Measurements from ENCODE around the gene GRXCR2. TPM values are rescaled to one million over a fixed set of nuclear protein-coding genes. Genes with fewer than 3 reads are reported as not detected.

GRXCR2 gene
- polyA plus RNA-seq, 1 donor from 2014 or later = not detected

- H3K4me2 ChIP-seq (ENCODE audit: low read length) = no peak overlapping the region
- TF ChIP-seq CTCF (IDR thresholded peaks at IDR 0.05; ENCODE audit: poor library complexity, severe bottlenecking) (no peak), RAD21 (conservative IDR thresholded peaks at IDR 0.05) (no peak), POLR2AphosphoS5 (IDR thresholded peaks at IDR 0.05) (no peak), TAF1 (IDR thresholded peaks at IDR 0.05; ENCODE audit: low read depth) (no peak), MXI1 (conservative IDR thresholded peaks at IDR 0.05; ENCODE audit: poor library complexity, severe bottlenecking) (no peak), EP300 (conservative IDR thresholded peaks at IDR 0.05; ENCODE audit: poor library complexity, severe bottlenecking) (no peak), REST (IDR thresholded peaks at IDR 0.05; ENCODE audit: borderline replicate concordance) (no peak), EZH2 (IDR thresholded peaks at IDR 0.05; ENCODE audit: borderline replicate concordance, insufficient read depth, low read length, poor library complexity, severe bottlenecking) (no peak), SMC3 (conservative IDR thresholded peaks at IDR 0.05; ENCODE audit: poor library complexity) (no peak)
- no peaks in the 10 kb centered on the region for H3K79me2 ChIP-seq (replicated peaks; ENCODE audit: insufficient read depth, low read length)
- no peak overlapping the region for H3K27ac ChIP-seq (ENCODE audit: low read length)
- no peaks in the 10 kb centered on the region for H3K36me3 ChIP-seq (ENCODE audit: insufficient read depth, low read length)
- no peaks in the 10 kb centered on the region for H3K27me3 ChIP-seq (ENCODE audit: insufficient read depth, low read depth, low read length)
- H3K9me3 ChIP-seq (ENCODE audit: low read length) = no peaks in the 10 kb centered on the region
- H3K4me3 ChIP-seq (ENCODE audit: low read length) = no peak overlapping the region
- H2AFZ ChIP-seq (ENCODE audit: low read depth, low read length) = no peak overlapping the region
- H4K20me1 ChIP-seq (ENCODE audit: insufficient read depth) = no peaks in the 10 kb centered on the region
- H3K9me2 ChIP-seq (ENCODE audit: insufficient read depth, low read length) = no peaks in the 10 kb centered on the region
- H3K9ac ChIP-seq (ENCODE audit: low read length) = no peak overlapping the region
- no peaks in the 10 kb centered on the region for H3F3A ChIP-seq (ENCODE audit: insufficient read depth, low read length, poor library complexity, severe bottlenecking)
Observed at GRCh38 chr5:145841299-145841698, 31.5 kb downstream of the GRXCR2 start.

GRCh38 chr5:145840458-145841132 is 32.2 kb downstream of the GRXCR2 start:
- Histone ChIP-seq H3K9me3 (ENCODE audit: low read length) (no peaks in the 10 kb centered on the region), H3K9ac (ENCODE audit: low read length) (no peak overlapping the region), H3K79me2 (replicated peaks; ENCODE audit: insufficient read depth, low read length) (no peaks in the 10 kb centered on the region), H3K4me2 (ENCODE audit: low read length) (no peak overlapping the region), H3F3A (ENCODE audit: insufficient read depth, low read length, poor library complexity, severe bottlenecking) (no peaks in the 10 kb centered on the region), H3K27ac (ENCODE audit: low read length) (no peak overlapping the region), H3K4me3 (ENCODE audit: low read length) (no peak overlapping the region), H3K36me3 (ENCODE audit: insufficient read depth, low read length) (no peaks in the 10 kb centered on the region), H2AFZ (ENCODE audit: low read depth, low read length) (no peak overlapping the region), H3K27me3 (ENCODE audit: insufficient read depth, low read depth, low read length) (peaks cover 3% of the 10 kb centered on the region), H3K9me2 (ENCODE audit: insufficient read depth, low read length) (no peaks in the 10 kb centered on the region), H4K20me1 (ENCODE audit: insufficient read depth) (no peaks in the 10 kb centered on the region)
- TF ChIP-seq EZH2 (IDR thresholded peaks at IDR 0.05; ENCODE audit: borderline replicate concordance, insufficient read depth, low read length, poor library complexity, severe bottlenecking) (no peak), POLR2AphosphoS5 (IDR thresholded peaks at IDR 0.05) (no peak), REST (IDR thresholded peaks at IDR 0.05; ENCODE audit: borderline replicate concordance) (no peak), SMC3 (conservative IDR thresholded peaks at IDR 0.05; ENCODE audit: poor library complexity) (no peak), EP300 (conservative IDR thresholded peaks at IDR 0.05; ENCODE audit: poor library complexity, severe bottlenecking) (no peak), MXI1 (conservative IDR thresholded peaks at IDR 0.05; ENCODE audit: poor library complexity, severe bottlenecking) (no peak), CTCF (IDR thresholded peaks at IDR 0.05; ENCODE audit: poor library complexity, severe bottlenecking) (no peak), RAD21 (conservative IDR thresholded peaks at IDR 0.05) (no peak), TAF1 (IDR thresholded peaks at IDR 0.05; ENCODE audit: low read depth) (no peak)

Data from neural cell (in vitro differentiated cells).